NB4 (cell line): ENCODE measurements around the gene ABHD11.
"Not testable (repeated sequence)": the region's sequence is repeated elsewhere in the genome, so short reads cannot be mapped to it uniquely, and the experiment has no call there.

ENCODE experiments used
- DNase-seq: peaks from one replicate; pipeline ENCODE4 v3.0.0; 2010; ENCODE audit warnings: low read depth
- H3K4me3 ChIP-seq: one replicate; pipeline ENCODE4 v1.5.1; 2011; ENCODE audit warnings: mild to moderate bottlenecking, low read depth, low read length, moderate library complexity
- CTCF ChIP-seq: IDR thresholded peaks from one replicate; pipeline ENCODE4 v1.5.1; 2012; ENCODE audit warnings: low read depth, low read length
- MYC ChIP-seq: IDR thresholded peaks from 2 replicates; pipeline ENCODE4 v1.6.1; 2011; ENCODE audit warnings: low read depth, low read length
- POLR2A ChIP-seq: IDR thresholded peaks from 2 replicates; pipeline ENCODE4 v1.6.1; 2011; ENCODE audit warnings: mild to moderate bottlenecking; ENCODE audit not compliant: insufficient read length; ENCODE audit errors: extremely low read depth
- TF ChIP-seq, protein P1 (sequence below): IDR thresholded peaks from 2 replicates; pipeline ENCODE4 v1.6.1; 2011; ENCODE audit warnings: low read depth, low read length

Gene ABHD11, protein sequence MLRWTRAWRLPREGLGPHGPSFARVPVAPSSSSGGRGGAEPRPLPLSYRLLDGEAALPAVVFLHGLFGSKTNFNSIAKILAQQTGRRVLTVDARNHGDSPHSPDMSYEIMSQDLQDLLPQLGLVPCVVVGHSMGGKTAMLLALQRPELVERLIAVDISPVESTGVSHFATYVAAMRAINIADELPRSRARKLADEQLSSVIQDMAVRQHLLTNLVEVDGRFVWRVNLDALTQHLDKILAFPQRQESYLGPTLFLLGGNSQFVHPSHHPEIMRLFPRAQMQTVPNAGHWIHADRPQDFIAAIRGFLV

GRCh38 chr7:73738612-73739386 is at the start of gene ABHD11:
TSS of gene ABHD11 (minus strand) at chr7:73738802. CDS start at chr7:73738770, 32 bp downstream.
- peak within 1 kb of the TSS; percentile 76 for H3K4me3 ChIP-seq
- peak; percentile 42; the same call in 1 of the 2 replicates for TF ChIP-seq MYC
- peak; percentile 94 for TF ChIP-seq POLR2A
- TF ChIP-seq, protein P1, sequence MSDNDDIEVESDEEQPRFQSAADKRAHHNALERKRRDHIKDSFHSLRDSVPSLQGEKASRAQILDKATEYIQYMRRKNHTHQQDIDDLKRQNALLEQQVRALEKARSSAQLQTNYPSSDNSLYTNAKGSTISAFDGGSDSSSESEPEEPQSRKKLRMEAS, result peak; percentile 73
- no peak for TF ChIP-seq CTCF
- peak; percentile 98 for DNase-seq

- H3K4me3 ChIP-seq, result not testable (repeated sequence)
Measured at GRCh38 chr7:73787786-73788048, 49.1 kb upstream of the ABHD11 start.

GRCh38 chr7:73786588-73786987 is 48.0 kb upstream of the ABHD11 start:
- DNase-seq, result no peak
- TF ChIP-seq POLR2A (no peak), MYC (no peak), CTCF (no peak)
- TF ChIP-seq, protein P1, result no peak
- no peak overlapping the region for H3K4me3 ChIP-seq

More at GRCh38 chr7:73787786-73788048, 49.1 kb upstream of the ABHD11 start:
- not testable (repeated sequence) for DNase-seq

DNA sequence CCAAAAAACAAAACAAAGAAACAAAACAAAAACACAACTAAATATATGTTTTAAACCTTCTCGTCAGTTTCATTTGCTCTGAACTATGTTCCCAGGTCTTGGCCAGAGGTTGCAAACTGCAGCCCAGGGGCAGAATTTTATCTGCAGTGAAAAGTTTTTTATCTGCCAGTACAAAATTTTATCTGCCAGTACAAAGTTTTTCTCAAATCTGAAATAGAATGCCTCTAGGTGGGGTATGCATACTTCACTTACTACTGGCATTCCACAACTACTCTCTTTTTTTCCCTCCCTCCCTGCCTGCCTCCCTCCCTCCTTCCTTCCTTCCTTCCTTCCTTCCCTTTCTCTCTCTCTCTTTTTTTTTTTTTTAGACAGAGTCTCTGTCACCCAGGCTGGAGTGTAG is 40.9 kb upstream of the ABHD11 start:
- DNase-seq, result no peak
- no peak for TF ChIP-seq CTCF
- TF ChIP-seq MYC, result no peak
- TF ChIP-seq POLR2A, result no peak
- TF ChIP-seq, protein P1, result no peak
- no peak overlapping the region for H3K4me3 ChIP-seq

- TF ChIP-seq CTCF, result no peak
- no peak for TF ChIP-seq POLR2A
- TF ChIP-seq MYC, result no peak
- TF ChIP-seq, protein P1, result no peak
Measured at GRCh38 chr7:73778801-73779389, 40.3 kb upstream of the ABHD11 start.

DNA sequence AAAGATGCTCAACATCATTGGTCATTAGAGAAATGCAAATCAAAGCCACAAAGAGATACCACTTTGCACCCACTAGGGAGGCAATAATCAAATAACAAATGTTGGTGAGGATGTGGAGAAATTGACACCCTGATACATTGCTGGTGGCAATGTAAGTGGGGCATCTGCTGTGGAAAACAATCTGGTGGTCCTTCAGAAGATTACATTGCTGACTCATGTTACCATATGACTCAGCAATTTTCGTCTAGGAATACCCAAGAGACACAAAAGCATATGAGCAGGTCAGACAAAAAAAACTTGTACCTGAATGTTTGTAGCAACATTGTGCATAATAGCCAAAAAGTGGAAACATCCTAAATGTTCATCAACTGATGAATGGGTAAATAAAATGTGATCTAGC is 36.3 kb upstream of the ABHD11 start:
- DNase-seq, result peak; percentile 60
- H3K4me3 ChIP-seq, result no peak overlapping the region
- TF ChIP-seq CTCF (no peak), MYC (no peak), POLR2A (no peak)
- TF ChIP-seq, protein P1, result no peak

More at GRCh38 chr7:73778801-73779389, 40.3 kb upstream of the ABHD11 start:
- H3K4me3 ChIP-seq, result no peak overlapping the region
- DNase-seq, result no peak
